ENCODE results near the gene AP5M1.

- no peak for TF ChIP-seq CTCF (IDR thresholded peaks at IDR 0.05; ENCODE audit: low read length)
- no peak for TF ChIP-seq EZH2 (IDR thresholded peaks at IDR 0.05; ENCODE audit: borderline replicate concordance, low read length)
These were observed 23.2 kb downstream of the AP5M1 start for GRCh38 chr14:57291692-57292647.
